HG03280 (cell line): ENCODE measurements around the gene PPP2R3B.
"Not testable (repeated sequence)": the region's sequence is repeated elsewhere in the genome, so short reads cannot be mapped to it uniquely, and the experiment has no call there.

Source experiments
- ATAC-seq: cut with Tn5 transposase; IDR thresholded peaks from one replicate; pipeline ENCODE4 v1.9.1; 2021; ENCODE audit warnings: mild to moderate bottlenecking, moderate library complexity; ENCODE audit not compliant: unreplicated experiment

Gene PPP2R3B

DNA sequence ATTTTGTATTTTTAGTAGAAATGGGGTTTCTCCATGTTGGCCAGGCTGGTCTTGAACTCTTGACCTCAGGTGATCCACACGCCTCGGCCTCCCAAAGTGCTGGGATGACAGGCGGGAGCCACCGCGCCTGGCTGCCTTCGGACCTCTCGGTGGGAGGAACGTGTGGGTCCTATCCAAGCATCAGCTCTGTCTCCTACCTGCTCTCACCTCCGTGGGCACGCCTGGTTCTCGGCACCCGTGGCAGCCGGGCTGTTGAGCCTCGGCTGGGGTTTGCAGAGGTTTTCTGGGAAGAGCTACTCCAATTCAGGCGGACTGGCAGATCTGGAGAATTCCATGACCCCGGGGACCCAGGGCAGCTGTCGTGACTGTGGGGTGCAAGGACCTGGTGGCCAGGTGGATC lies 23.6 kb upstream of the PPP2R3B start:
- no peak for ATAC-seq

DNA sequence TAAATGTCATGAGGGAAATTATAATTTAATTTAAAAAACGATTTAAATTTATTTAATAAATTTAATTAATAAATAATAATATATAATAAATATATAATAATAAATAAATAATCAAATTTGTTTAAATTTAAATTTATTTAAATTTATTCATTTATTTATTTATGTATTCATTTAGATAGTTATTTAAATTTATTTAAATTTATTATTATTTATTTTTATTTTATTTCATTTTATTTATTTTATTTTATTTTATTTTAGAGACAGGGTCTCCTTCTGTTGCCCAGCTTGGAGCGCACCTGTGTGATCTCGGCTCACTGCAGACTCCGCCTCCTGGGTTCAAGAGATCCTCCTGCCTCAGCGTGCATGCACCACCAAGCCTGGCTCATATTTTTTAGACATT lies 18.4 kb upstream of the PPP2R3B start:
- ATAC-seq: no peak

DNA sequence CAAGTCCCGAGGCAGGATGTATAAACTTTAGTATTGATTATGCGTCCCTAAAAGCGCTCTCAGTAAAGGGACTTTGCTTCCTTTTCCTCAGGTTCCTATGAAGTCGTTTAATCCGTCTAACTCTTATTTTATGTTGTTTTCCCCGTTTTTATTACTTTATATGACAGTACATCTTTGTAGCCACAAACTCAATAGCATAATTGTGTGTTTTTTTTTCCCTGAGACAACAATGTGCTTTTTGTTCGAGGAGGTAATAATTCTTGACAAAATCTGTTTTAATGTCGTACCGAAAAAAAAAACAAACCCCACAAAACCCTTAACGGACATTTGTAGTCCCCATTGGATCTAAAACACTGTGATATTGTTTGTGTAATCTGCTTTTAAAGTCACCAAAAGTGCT lies 17.9 kb upstream of the PPP2R3B start:
- no peak for ATAC-seq

DNA sequence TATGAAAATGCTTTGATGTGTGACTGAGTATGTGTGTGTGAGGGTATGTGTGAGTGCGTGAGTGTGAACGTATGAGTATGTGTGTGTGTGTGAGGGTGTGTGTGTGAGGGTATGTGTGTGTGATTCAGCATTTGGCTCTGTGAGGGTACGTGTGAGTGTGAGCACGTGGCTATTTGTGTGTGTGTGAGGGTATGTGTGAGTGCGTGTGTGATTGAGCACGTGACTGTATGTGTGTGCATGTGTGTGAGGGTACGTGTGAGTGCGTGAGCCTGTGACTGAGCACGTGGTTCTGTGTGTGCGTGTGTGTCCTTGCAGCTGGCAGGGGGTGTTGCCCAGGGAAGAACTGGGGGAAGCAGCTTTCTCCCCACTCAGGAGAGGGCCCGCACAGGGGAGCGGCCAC lies 16.1 kb upstream of the PPP2R3B start:
- ATAC-seq: no peak

DNA sequence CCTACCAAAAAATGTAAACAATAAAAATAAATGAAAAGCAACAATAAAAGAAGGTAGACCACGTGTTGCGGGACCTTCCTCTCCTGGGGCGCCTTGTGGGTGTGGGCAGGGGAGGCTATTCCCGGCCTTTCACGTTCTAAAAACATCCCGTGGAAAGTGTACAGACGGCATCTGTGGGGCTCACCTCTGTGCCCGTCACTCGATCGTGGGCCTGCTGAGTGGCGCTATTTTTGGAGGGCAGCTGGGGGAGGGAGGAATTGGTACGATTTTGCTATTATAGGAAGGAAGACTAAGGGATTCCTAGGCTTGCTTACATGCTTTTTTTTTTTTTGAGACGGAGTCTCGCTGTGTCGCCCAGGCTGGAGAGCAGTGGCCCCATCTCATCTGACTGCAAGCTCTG lies 13.6 kb upstream of the PPP2R3B start:
- no peak for ATAC-seq

DNA sequence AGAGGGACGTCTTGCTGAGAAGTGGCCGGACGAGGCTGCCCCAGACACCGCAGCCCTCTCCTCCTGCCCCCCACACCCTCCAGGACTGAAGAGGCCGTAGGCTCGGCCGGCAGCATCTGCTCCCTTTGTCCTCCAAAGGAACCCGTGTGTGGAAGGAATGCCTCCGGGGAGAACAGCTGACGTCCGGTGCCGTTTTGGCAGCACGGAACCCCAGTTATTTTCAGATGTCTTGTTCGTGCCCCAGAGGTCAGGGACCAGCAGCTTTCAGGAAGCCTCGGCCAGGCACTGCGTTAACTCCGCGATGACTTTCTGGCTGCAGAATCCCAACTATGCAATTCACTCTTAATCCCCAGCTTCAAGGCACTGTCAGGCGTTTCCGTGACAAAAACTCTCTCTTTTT lies 10.9 kb upstream of the PPP2R3B start:
- ATAC-seq: no peak

DNA sequence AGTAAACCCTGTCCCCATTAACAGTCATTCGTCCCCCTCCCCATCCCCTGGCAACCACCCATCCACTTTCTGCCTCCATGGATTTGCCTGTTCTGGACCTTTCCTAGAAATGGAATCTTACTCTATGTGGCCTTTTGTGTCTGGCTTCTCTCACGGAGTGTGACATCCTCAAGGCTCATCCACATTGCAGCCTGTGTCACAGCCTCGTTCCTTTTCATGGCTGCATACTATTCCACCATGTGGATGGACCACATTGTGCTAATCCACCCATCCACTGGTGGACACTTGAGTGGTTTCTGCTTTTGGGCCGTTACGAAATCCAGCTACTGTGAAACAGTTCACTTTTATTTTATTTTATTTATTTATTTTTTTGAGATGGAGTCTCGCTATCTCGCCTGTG lies 8.1 kb upstream of the PPP2R3B start:
- ATAC-seq: no peak

DNA sequence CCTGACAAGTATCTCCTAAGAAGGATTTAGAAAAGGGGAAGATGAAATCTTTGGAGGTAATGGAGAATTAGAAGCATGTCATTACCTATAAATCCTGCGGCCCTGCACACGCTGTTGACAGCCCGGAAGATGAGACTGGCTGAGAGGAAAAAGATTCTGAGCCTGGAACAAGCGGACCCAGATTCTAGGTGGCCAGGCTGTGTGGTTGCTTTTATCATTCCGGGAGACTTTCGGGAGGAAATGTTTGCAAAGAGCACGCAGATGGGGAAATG lies 5.8 kb upstream of the PPP2R3B start:
- ATAC-seq: no peak

DNA sequence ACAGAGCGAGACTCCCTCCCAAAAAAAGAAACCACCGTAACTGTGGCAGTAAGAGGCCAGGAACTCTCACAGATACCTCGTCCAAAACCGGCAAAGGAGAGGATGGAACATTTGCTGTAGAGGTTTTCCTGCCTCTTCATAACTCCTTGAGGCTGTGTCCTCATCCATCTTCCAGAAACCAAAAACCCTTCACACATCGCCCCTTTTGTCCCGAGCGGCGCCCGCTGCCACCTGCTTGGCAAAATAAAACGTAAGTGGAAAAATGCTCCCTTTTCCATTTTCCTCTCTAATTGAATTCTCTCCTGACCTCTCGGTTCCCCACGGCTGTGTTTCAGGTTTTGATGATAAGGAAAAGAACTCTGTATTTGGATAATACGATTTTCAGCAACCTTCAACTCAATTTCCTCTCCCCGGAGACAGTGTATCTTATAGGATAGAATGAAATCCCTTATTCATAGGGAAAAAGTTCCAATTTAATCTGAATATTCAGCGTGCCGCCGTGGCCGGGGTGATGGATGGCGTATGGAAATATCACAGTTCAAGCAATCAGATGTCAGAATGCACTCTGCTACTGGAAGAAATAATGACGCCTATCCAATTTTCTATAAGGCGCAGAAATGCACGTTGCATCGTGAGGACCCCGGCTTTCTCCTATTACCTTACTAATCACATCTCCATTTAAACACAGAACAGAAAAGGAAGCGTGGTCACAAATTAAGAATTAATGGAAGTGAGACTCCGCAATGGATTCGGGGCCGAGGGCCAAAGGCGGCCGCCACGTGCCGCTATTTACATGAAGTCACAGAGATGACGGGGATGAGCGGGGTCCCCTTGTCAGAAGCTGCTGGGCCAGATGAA lies 5.2 kb upstream of the PPP2R3B start:
- ATAC-seq: no peak

DNA sequence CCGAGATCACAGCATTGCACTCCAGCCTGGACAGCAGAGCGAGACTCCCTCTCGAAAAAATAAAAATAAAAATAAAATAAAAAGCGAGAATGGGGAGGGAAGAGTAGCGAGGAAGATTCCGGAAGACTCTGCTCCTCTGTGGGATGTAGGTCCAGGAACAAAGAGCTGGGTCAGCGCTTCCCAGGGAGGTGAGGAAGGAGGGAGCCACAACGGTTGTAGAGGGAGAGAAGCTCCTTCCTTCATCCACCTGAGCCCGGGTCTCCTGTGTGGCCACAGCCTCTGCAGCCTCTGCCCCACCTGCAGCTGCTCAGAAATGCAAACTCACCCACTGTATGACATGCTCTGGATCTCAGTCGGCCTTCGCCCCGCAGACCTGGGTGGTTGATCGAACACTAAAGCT lies 3.8 kb upstream of the PPP2R3B start:
- no peak for ATAC-seq

DNA sequence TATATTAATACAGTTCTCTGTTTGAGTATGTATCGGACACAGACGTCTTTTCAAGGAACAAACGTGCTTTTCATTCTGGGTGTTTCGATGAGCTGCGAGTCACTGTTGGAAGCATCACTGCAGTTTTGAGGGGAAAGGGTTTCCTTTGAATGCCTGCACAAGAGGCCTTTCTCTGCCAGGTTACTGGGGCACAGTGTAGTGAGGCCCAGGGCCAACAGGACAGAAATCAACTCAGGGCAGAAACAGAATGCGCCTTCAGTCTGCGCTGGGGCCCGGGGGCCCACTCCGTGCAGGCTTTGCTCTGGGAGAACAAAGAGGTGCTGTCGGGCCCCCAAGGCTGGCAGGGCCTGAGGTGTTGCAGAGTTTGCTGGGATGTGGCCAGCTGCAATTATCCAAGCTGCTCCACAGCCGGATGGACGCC lies 2.3 kb upstream of the PPP2R3B start:
- ATAC-seq: no peak

DNA sequence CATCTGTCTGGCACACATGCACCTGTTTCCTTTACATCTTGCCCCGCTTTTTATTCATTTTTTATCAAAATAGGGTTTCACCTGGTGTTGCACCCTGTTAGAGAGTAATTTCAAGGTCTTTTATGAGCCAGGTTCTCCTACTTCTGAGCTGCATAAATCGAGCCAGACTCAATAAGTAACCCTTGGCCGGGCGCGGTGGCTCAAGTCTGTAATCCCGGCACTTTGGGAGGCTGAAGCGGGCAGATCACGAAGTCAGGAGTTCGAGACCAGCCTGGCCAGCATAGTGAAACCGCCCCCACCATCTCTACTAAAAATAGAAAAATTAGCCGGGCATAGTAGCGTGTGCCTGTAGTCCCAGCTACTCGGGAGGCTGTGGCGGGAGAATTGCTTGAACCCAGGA lies 1.0 kb upstream of the PPP2R3B start:
- ATAC-seq: no peak

DNA sequence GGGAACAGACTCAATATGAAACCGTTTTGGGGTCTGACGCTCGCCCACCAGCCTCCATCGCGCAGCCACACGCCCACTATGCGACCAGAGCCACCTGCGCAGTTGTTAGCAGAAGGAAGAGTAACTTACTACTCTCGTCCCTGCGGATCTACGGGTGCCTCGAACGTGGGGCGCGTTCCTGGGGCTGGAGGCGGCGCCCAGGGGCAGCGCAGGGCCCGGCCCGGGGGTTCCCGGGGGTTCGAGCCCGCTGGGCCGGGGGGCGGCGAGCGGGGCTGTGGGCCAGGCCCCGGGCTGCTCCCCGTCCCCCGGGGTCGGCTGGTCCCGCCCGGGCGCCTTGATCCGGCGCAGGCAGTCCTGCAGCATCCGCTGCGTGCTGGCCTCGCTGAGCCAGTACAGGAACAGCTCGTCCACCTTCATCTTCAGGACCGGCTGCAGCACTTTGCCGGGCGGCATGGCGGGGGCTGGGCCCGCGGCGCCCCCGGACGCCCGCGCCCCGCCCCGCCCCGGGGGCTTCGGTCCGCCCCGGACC lies 404 bp downstream of the PPP2R3B start:
- ATAC-seq: peak; percentile 29

DNA sequence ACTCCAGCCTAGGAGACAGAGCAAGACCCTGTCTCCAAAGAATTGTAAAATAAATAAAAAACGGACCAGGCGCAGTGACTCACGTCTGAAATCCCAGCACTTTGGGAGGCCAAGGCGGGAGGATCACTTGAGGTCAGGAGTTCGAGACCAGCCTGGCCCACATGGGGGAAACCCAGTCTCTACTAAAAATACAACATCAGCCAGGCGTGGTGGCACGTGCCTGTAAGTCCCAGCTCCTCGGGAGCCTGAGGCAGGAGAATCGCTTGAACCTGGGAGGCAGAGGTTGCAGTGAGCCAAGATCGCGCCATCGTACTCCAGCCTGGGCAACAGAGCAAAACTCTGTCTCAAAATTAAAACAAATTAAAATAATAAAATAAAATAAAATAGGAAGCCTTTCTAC lies 971 bp downstream of the PPP2R3B start:
- ATAC-seq: not testable (repeated sequence)

DNA sequence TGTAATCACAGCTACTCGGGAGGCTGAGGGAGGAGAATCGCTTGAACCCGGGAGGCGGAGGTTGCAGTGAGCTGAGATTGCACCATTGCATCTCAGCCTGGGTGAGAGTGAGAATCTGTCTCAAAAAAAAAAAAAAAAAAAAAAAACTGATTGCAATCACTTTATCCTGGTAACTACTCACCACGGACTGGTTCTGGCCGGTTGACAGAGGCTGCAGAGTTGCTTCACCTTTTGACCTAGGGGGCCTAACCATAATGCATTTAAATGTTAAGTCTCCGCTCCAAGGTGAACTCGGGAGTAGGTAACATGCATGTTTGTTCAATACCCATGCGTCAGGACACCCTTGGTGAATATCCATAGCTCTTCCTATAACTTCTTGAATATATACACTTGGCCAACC lies 1.8 kb downstream of the PPP2R3B start:
- ATAC-seq: no peak

DNA sequence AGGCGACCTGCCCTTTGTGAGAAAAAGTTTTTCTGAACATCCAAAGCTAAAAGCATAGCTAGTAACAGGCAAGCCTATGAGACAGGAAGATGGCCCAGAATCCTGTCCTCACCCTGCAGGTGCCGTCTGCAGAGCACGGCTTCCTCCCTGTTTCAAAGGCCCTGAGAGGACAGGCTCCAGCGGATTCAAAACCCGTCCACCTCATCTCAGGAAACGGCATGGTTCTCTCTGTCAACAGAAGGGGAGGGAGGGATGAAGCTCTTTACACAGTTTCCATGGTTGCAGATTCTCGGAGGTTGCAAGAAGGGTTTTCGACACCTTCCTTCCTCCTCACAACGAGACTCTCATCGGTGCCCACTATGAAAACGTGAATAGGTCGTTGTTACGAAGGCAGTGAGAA lies 8.3 kb downstream of the PPP2R3B start:
- ATAC-seq: no peak

DNA sequence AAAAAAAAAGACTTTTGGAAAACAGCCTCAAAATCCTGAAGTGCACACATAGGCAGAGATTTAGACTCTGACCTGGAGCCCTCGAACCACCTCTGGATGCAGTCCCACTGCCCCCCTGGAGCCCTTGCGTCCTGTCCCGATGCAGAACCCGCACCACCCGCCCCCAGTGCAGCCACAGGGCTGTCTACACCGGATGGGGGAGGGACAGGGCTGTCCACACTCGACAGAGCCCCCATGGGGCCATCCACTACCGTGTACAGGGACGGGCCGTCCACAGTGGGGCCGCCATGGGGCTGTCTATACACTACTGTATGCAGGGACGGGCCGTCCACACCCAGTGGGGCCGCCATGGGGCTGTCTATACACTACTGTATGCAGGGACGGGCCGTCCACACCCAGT lies 10.5 kb downstream of the PPP2R3B start:
- not testable (repeated sequence) for ATAC-seq

DNA sequence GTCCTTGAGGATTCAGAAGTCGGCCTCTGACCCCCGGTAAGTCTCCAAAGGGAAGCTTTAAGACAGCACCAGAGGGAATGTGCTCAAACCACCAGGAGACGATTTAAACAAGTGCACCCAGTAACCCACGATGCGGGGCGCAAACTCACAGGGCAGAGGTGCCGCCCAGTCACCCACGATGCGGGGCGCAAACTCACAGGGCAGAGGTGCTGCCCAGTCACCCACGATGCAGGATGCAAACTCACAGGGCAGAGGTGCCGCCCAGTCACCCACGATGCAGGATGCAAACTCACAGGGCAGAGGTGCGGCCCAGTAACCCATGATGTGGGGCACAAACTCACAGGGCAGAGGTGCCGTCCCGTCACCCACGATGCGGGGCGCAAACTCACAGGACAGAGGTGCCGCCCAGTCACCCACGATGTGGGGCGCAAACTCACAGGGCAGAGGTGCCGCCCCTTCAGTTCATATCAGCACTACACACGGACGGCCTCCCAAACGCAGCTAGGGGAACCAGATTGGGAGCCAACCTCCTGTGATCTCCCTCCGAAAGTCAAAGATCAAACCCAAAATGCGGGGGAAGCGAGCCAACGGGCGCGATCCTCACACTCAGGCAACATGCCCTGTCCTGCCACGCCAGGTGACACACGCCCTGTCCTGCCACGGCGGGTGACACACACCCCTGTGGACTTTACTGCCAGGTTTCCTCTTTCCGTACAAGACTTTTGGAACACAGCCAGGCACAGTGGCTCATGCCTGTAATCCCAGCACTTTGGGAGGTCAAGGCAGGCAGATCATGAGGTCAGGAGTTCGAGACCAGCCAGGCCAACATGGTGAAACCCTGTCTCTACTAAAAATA lies 11.3 kb downstream of the PPP2R3B start:
- ATAC-seq: no peak

DNA sequence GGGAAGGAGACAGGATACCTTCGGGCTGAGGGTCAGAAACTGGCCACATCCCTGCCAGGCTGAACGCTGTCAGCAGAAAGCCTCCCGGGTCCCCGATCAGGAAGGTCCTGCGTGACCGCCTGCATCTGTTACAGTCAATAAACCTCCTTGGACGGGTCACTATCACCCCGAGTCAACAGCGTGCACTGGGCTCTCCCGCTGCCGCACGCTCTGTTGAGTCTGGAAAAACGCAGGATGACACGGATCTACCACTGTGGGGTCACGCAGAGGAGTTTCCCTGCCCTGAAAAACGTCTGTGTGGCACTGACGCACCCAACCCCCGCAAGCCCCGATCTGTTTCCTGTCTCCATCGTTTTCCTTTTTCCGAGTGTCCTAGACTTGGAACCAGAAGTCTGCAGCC lies 12.1 kb downstream of the PPP2R3B start:
- ATAC-seq: no peak

DNA sequence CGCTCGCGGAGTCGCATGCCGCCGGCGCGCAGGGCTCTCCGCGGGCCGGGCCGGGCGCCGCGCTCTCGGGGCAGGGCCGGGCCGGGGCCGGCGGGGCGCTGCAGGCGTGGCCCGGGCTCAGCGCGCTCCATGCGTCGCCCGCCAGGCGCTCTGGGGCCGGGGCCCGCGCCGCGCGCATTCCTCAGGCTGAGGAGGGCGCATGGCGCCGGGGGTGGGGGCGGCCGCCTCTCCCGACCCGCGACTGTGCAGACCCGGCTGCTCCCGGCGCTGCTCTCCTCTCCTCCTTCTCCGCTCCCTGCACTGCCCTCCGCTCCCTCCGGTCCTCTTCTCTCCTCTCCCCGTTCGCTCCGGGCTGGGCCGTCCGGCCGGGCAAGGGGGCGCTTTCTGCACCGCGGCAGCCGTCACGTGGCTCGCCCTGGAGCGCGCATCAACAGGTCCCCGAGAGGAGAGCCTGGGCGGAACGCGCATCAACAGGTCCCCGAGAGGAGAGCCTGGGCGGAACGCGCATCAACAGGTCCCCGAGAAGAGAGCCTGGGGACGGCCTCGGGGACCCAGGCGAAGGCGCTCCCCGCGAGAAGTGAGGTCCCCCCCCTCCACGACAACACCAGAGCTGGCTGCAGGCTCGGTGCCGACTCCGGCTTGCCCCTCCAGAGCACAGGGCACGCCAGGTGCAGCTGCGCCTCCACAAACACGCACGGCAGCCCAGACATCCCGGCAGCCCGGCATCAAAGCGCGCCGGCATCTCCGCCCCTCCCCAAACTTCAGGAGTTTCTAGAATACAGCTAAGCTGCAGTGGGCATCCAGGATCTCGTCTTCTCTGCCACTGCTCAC lies 12.9 kb downstream of the PPP2R3B start:
- ATAC-seq: no peak
